DOHH2 (cell line): Measurements from ENCODE around the gene CALHM5.
A peak's percentile ranks its signal among the peaks of the same experiment; 100 is the strongest.

ENCODE experiments used
- H3F3A ChIP-seq: fragments of 200-600 bp; sonication (generic), shearing (Covaris generic); 2 replicates; pipeline ENCODE4 v1.6.0; 2016; ENCODE audit warnings: antibody characterized with exemption, mild to moderate bottlenecking; ENCODE audit not compliant: control insufficient read depth, insufficient read depth
- H3K27ac ChIP-seq: fragments of 200-600 bp; sonication (generic); 2 replicates; pipeline ENCODE4 v1.5.1; 2014; ENCODE audit warnings: low read depth, mild to moderate bottlenecking, low read length, moderate library complexity
- H3K27me3 ChIP-seq: fragments of 200-600 bp; sonication (generic); 2 replicates; pipeline ENCODE4 v1.6.1; 2014; ENCODE audit warnings: mild to moderate bottlenecking, low read length, mixed read lengths; ENCODE audit not compliant: control insufficient read depth
- H3K36me3 ChIP-seq: fragments of 200-600 bp; sonication (generic); 2 replicates; pipeline ENCODE4 v1.6.1; 2014; ENCODE audit warnings: mild to moderate bottlenecking, low read length, moderate library complexity, mixed read lengths; ENCODE audit not compliant: control insufficient read depth
- H3K4me1 ChIP-seq: fragments of 200-600 bp; sonication (generic); 2 replicates; pipeline ENCODE4 v1.6.1; 2014; ENCODE audit warnings: mild to moderate bottlenecking, low read length, mixed read lengths; ENCODE audit not compliant: control insufficient read depth
- H3K4me2 ChIP-seq: fragments of 200-600 bp; sonication (generic); 2 replicates; pipeline ENCODE4 v1.6.0; 2014; ENCODE audit warnings: mild to moderate bottlenecking, low read length, moderate library complexity
- H3K4me3 ChIP-seq: fragments of 200-600 bp; sonication (generic); 2 replicates; pipeline ENCODE4 v1.5.1; 2014; ENCODE audit warnings: mild to moderate bottlenecking, low read length, mixed read lengths
- H3K79me2 ChIP-seq: fragments of 200-600 bp; sonication (generic); 2 replicates; pipeline ENCODE4 v1.6.1; 2014; ENCODE audit warnings: mild to moderate bottlenecking, low read length, mixed read lengths; ENCODE audit not compliant: control insufficient read depth
- H3K9me2 ChIP-seq: fragments of 200-600 bp; sonication (generic); replicated peaks from 2 replicates; pipeline ENCODE4 v1.6.1; 2014; ENCODE audit warnings: mild to moderate bottlenecking, low read length, mixed read lengths; ENCODE audit not compliant: control insufficient read depth
- H3K9me3 ChIP-seq: fragments of 200-600 bp; sonication (generic); 2 replicates; pipeline ENCODE4 v1.6.1; 2014; ENCODE audit warnings: antibody characterized with exemption, low read length, mixed read lengths; ENCODE audit not compliant: control insufficient read depth, insufficient read depth
- H4K20me1 ChIP-seq: fragments of 200-600 bp; sonication (generic); 2 replicates; pipeline ENCODE4 v1.6.0; 2014; ENCODE audit warnings: low read depth, mild to moderate bottlenecking, antibody characterized with exemption, low read length, moderate library complexity; ENCODE audit not compliant: control insufficient read depth, insufficient read depth
- CTCF ChIP-seq: fragments of 200-600 bp; sonication (generic); IDR thresholded peaks from one replicate; pipeline ENCODE4 v1.5.1; 2014; ENCODE audit warnings: antibody characterized with exemption, mild to moderate bottlenecking, low read depth, low read length; ENCODE audit not compliant: poor library complexity, severe bottlenecking
- EZH2phosphoT487 ChIP-seq: fragments of 200-600 bp; sonication (generic); IDR thresholded peaks from 2 replicates; pipeline ENCODE4 v1.6.1; 2017; ENCODE audit warnings: borderline replicate concordance, mild to moderate bottlenecking, antibody characterized with exemption, low read length, moderate library complexity, mixed read lengths

Gene CALHM5

GRCh38 chr6:116533233-116533957, 22.0 kb downstream of the CALHM5 start:
- no peaks in the 10 kb centered on the region for H3K36me3 ChIP-seq
- no peaks in the 10 kb centered on the region for H3K9me3 ChIP-seq
- H3K27me3 ChIP-seq: peaks cover 36% of the 10 kb centered on the region
- H3K9me2 ChIP-seq: no peaks in the 10 kb centered on the region
- H4K20me1 ChIP-seq: no peaks in the 10 kb centered on the region
- no peak overlapping the region for H3K4me3 ChIP-seq
- no peak for TF ChIP-seq CTCF
- TF ChIP-seq EZH2phosphoT487: no peak
- H3K4me1 ChIP-seq: no peaks in the 10 kb centered on the region
- H3K4me2 ChIP-seq: no peak overlapping the region
- no peaks in the 10 kb centered on the region for H3F3A ChIP-seq
- no peaks in the 10 kb centered on the region for H3K79me2 ChIP-seq
- no peak overlapping the region for H3K27ac ChIP-seq

GRCh38 chr6:116535109-116535508, 23.7 kb downstream of the CALHM5 start:
- Histone ChIP-seq H3K27ac (no peak overlapping the region), H3K9me3 (no peaks in the 10 kb centered on the region), H3K36me3 (no peaks in the 10 kb centered on the region), H3K4me3 (no peak overlapping the region), H3F3A (no peaks in the 10 kb centered on the region), H3K4me2 (no peak overlapping the region), H3K27me3 (peaks cover 26% of the 10 kb centered on the region), H3K4me1 (no peaks in the 10 kb centered on the region), H4K20me1 (no peaks in the 10 kb centered on the region), H3K79me2 (no peaks in the 10 kb centered on the region), H3K9me2 (no peaks in the 10 kb centered on the region)
- TF ChIP-seq EZH2phosphoT487: 0 out of 2 replicates have a peak, but pooled peaks have one; percentile 41
- TF ChIP-seq CTCF: no peak

- Histone ChIP-seq H3K4me1 (no peaks in the 10 kb centered on the region), H3K9me2 (no peaks in the 10 kb centered on the region), H3K79me2 (no peaks in the 10 kb centered on the region), H3K27ac (no peak overlapping the region), H3K4me3 (no peak overlapping the region), H4K20me1 (no peaks in the 10 kb centered on the region), H3K36me3 (no peaks in the 10 kb centered on the region), H3F3A (no peaks in the 10 kb centered on the region), H3K27me3 (peaks cover 28% of the 10 kb centered on the region), H3K4me2 (no peak overlapping the region), H3K9me3 (no peaks in the 10 kb centered on the region)
- peak; percentile 82 for TF ChIP-seq CTCF
- no peak for TF ChIP-seq EZH2phosphoT487
Measured at GRCh38 chr6:116536216-116536621, 24.8 kb downstream of the CALHM5 start.
